HepG2 (cell line): ENCODE measurements around the gene GRIK1. TPM values are rescaled to one million over a fixed set of nuclear protein-coding genes. Genes with fewer than 3 reads are reported as not detected.

Experiments used
- ATAC-seq: fragments of 200-7000 bp; cut with Tn5 transposase; 3 replicates; pipeline ENCODE4 v1.9.1; 2020; ENCODE audit warnings: mild to moderate bottlenecking, moderate library complexity
- BruUV-seq: library from RNA; stranded (reverse); fragments of 400-500 nt; replicated peaks from 2 replicates; lab custom pipeline; 2021; lab: Mats Ljungman, UMichigan
- CTCF ChIA-PET: fragments of 300-600 bp; formaldehyde crosslinking; extraction: SDS; loops from one replicate; lab custom pipeline; 2021; ENCODE audit warnings: low total read pairs, inconsistent platforms, low intra/inter-chr PET ratio; lab: Yijun Ruan, JAX
- POLR2A ChIA-PET: fragments of 350-600 bp; sonication (Branson Sonifier 250); formaldehyde crosslinking; loops from one replicate; lab custom pipeline; 2020; ENCODE audit warnings: antibody characterized with exemption, inconsistent platforms; lab: Yijun Ruan, JAX
- DNase-seq: peaks from one replicate; pipeline ENCODE4 v3.0.0-alpha.2; 2015; ENCODE audit warnings: low spot score
- FAIRE-seq: peaks from 3 replicates; lab custom pipeline; 2011; peaks lifted over from hg19 to GRCh38; lab: Jason Lieb, UNC
- H2AFZ ChIP-seq: one replicate; pipeline ENCODE4 v1.6.1; 2011; ENCODE audit warnings: low read length, inconsistent platforms
- H3K27ac ChIP-seq: fragments of 300-600 bp; 3 replicates; pipeline ENCODE4 v1.8.0; 2011; ENCODE audit warnings: mixed run types, mild to moderate bottlenecking, mixed read lengths, low read length, inconsistent platforms; ENCODE audit not compliant: insufficient read depth; ENCODE audit errors: extremely low read length
- H3K27me3 ChIP-seq, 2 experiments: fragments of 200-600 bp in 1 of 2; 2 replicates in 1 of 2; 3 replicates in 1 of 2; pipeline versions ENCODE4 v1.6.0 to v1.8.0; 2011; ENCODE audit warnings: low read length in 2 of 2, mild to moderate bottlenecking in 2 of 2, moderate library complexity in 2 of 2, inconsistent platforms in 1 of 2; ENCODE audit not compliant: insufficient read depth in 2 of 2, control insufficient read depth in 1 of 2
- H3K36me3 ChIP-seq, 2 experiments: fragments of 200-600 bp in 1 of 2; replicated peaks in 1 of 2; 2 replicates in 1 of 2; 3 replicates in 1 of 2; pipeline versions ENCODE4 v1.5.1 to v1.8.0; 2011; ENCODE audit warnings: low read length in 2 of 2, inconsistent platforms in 1 of 2; ENCODE audit not compliant: insufficient read depth in 2 of 2, control insufficient read depth in 1 of 2
- H3K4me1 ChIP-seq: 2 replicates; pipeline ENCODE4 v1.5.1; 2012; ENCODE audit warnings: low read length, inconsistent platforms; ENCODE audit not compliant: insufficient read depth
- H3K4me2 ChIP-seq: 2 replicates; pipeline ENCODE4 v1.6.0; 2011; ENCODE audit warnings: low read depth, low read length, inconsistent platforms
- H3K4me3 ChIP-seq, 3 experiments: fragments of 200-600 bp in 1 of 3; sonication (generic), shearing (Covaris generic) in 1 of 3; replicated peaks in 1 of 3; 2 replicates each; pipeline ENCODE4 v1.5.1; 2011 to 2016; ENCODE audit warnings: low read length in 3 of 3, inconsistent platforms in 2 of 3, low read depth in 2 of 3, mild to moderate bottlenecking in 2 of 3, control low read depth in 1 of 3, mixed read lengths in 1 of 3; ENCODE audit not compliant: insufficient read depth in 1 of 3
- H3K79me2 ChIP-seq: one replicate; pipeline ENCODE4 v1.6.1; 2011; ENCODE audit warnings: low read length, inconsistent platforms; ENCODE audit not compliant: insufficient read depth
- H3K9ac ChIP-seq: 2 replicates; pipeline ENCODE4 v1.6.0; 2011; ENCODE audit warnings: mild to moderate bottlenecking, low read depth, low read length, inconsistent platforms; ENCODE audit not compliant: insufficient read depth
- H3K9me3 ChIP-seq: 2 replicates; pipeline ENCODE4 v1.5.1; 2012; ENCODE audit warnings: mild to moderate bottlenecking, low read length
- H4K20me1 ChIP-seq: 2 replicates; pipeline ENCODE4 v1.6.0; 2011; ENCODE audit warnings: inconsistent platforms, mild to moderate bottlenecking, low read length, moderate library complexity; ENCODE audit not compliant: insufficient read depth
- AGO2 ChIP-seq: fragments of 200-400 bp; formaldehyde crosslinking; optimal IDR thresholded peaks from 2 replicates; pipeline ENCODE3; 2017; ENCODE audit warnings: mild to moderate bottlenecking, low read depth, low read length, moderate library complexity
- AKNA ChIP-seq: sonication (generic); formaldehyde crosslinking; IDR thresholded peaks from 2 replicates; pipeline ENCODE4 v1.4.0; 2020; ENCODE audit warnings: missing genetic modification reagents, borderline replicate concordance
- DNMT3B ChIP-seq: conservative IDR thresholded peaks from 2 replicates; pipeline ENCODE4 v1.6.1; 2016; ENCODE audit warnings: missing biosample characterization, control low read depth
- ELK4 ChIP-seq: sonication (generic); formaldehyde crosslinking; IDR thresholded peaks from 2 replicates; pipeline ENCODE4 v1.9.0; 2021; ENCODE audit warnings: missing genetic modification reagents, borderline replicate concordance
- FOXP4 ChIP-seq: sonication (generic); formaldehyde crosslinking; IDR thresholded peaks from 2 replicates; pipeline ENCODE4 v1.4.0; 2020; ENCODE audit warnings: missing genetic modification reagents
- GZF1 ChIP-seq: sonication (generic); formaldehyde crosslinking; IDR thresholded peaks from 2 replicates; pipeline ENCODE4 v1.5.1; 2020; ENCODE audit warnings: mild to moderate bottlenecking, missing genetic modification reagents
- SNAI1 ChIP-seq: sonication (generic); formaldehyde crosslinking; IDR thresholded peaks from 2 replicates; pipeline ENCODE4 v1.5.0; 2020; ENCODE audit warnings: mild to moderate bottlenecking, missing genetic modification reagents, borderline replicate concordance
- TBX3 ChIP-seq: fragments of 450-650 bp; IDR thresholded peaks from 2 replicates; pipeline ENCODE4 v1.6.1; 2017; ENCODE audit warnings: antibody characterized with exemption, mild to moderate bottlenecking, inconsistent platforms, borderline replicate concordance
- TMF1 ChIP-seq: sonication (generic); formaldehyde crosslinking; IDR thresholded peaks from 2 replicates; pipeline ENCODE4 v1.8.1; 2022; ENCODE audit warnings: low read depth, missing genetic modification reagents
- XBP1 ChIP-seq: sonication (generic); formaldehyde crosslinking; IDR thresholded peaks from 2 replicates; pipeline ENCODE4 v1.5.0; 2020; ENCODE audit warnings: missing genetic modification reagents
- ZNF747 ChIP-seq: sonication (generic); formaldehyde crosslinking; IDR thresholded peaks from 2 replicates; pipeline ENCODE4 v1.8.1; 2023; ENCODE audit warnings: missing genetic modification reagents, mild to moderate bottlenecking, borderline replicate concordance
- WGBS: methylation state at CpG from one replicate; pipeline ENCODE4 v1.1.6; 2017; ENCODE audit warnings: low lambda C conversion rate; 5-methylcytosine and 5-hydroxymethylcytosine counted together
- in situ Hi-C: cut with HindIII; loops from 2 replicates; pipeline ENCODE4 v1.10.0; 2017; ENCODE audit warnings: low pct_unique_long_range_greater_than_20kb; ENCODE audit not compliant: extremely low pct_ligation_motif_present
- intact Hi-C: fragments of 100-400 bp; cut with micrococcal nuclease; formaldehyde crosslinking; loops from one replicate; pipeline ENCODE4 v1.10.0; 2022; ENCODE audit not compliant: unreplicated experiment
- polyA plus RNA-seq, 8 experiments: library from polyadenylated mRNA; depleted of rRNA in 3 of 8; stranded (reverse) in 7 of 8; unstranded in 1 of 8; fragments of >200 nt; fragmentation: Illumina TruSeq in 4 of 8; extraction: Trizol in 4 of 8; gene quantifications; 2 replicates each; pipeline versions ENCODE4 v1.2.1 to v1.2.3, GENCODE V29; 2011 to 2016; ENCODE audit warnings: low read depth in 4 of 8, missing spikeins in 1 of 8, mixed read lengths in 1 of 8; ENCODE audit not compliant: insufficient read depth in 1 of 8
- total RNA-seq, 5 experiments: library from RNA; depleted of rRNA; stranded (reverse); fragments of >200 nt; fragmentation: Illumina TruSeq; extraction: Trizol; gene quantifications; 2 replicates each; pipeline ENCODE4 v1.2.3, GENCODE V29; 2016; ENCODE audit warnings: low read depth in 1 of 5

Gene GRIK1
- total and polyA plus RNA-seq, 2 of the 13 experiments (the other 11 are each of a cell fraction or from before 2014, with no cell fraction given), result not detected

- in situ Hi-C loops (no loop called here), intact Hi-C loops (no loop called here)
- ChIA-PET POLR2A (no interaction called here), CTCF (no interaction called here)
- no peak overlapping the region for H2AFZ ChIP-seq
- H3K27ac ChIP-seq, result no peak overlapping the region
- no peaks in the 10 kb centered on the region for H3K79me2 ChIP-seq
- peaks cover 17% of the 10 kb centered on the region; the same call in 1 of the 2 replicates for H3K9me3 ChIP-seq
- FAIRE-seq (no peak), DNase-seq (no peak), ATAC-seq (no peak)
- H3K36me3 ChIP-seq, result no peaks in the 10 kb centered on the region
- H3K4me2 ChIP-seq, result no peak overlapping the region
- WGBS, result 78% methylated on average over 4 of the region's 4 CpGs
- H3K4me3 ChIP-seq, result no peak overlapping the region
- TF ChIP-seq ELK4 (CRISPR knock-in tag) (no peak), TBX3 (no peak), GZF1 (no peak), DNMT3B (CRISPR knock-in tag) (no peak), FOXP4 (CRISPR knock-in tag) (no peak), TMF1 (CRISPR knock-in tag) (no peak), SNAI1 (CRISPR knock-in tag) (no peak), AGO2 (no peak), XBP1 (no peak), ZNF747 (CRISPR knock-in tag) (no peak), AKNA (CRISPR knock-in tag) (no peak)
- no peaks in the 10 kb centered on the region for H3K27me3 ChIP-seq
- no peaks in the 10 kb centered on the region for H4K20me1 ChIP-seq
- no peaks in the 10 kb centered on the region for H3K4me1 ChIP-seq
- no TSS peak for BruUV-seq
- H3K9ac ChIP-seq, result no peak overlapping the region
These were observed 428.7 kb downstream of the GRIK1 start for GRCh38 chr21:29511096-29511495.
